ENCODE measurements around the gene MAN2B1. TPM values are rescaled to one million over a fixed set of nuclear protein-coding genes. Genes with fewer than 3 reads are reported as not detected.
A peak's percentile ranks its signal among the peaks of the same experiment; 100 is the strongest.
"Not testable (repeated sequence)": the region's sequence is repeated elsewhere in the genome, so short reads cannot be mapped to it uniquely, and the experiment has no call there.

The MAN2B1 gene
- total RNA-seq, result 100 to 1,000 TPM in 1 of 4 donors, 10 to 100 TPM in 3; 63.8 to 104 (median 74.6) TPM

DNA sequence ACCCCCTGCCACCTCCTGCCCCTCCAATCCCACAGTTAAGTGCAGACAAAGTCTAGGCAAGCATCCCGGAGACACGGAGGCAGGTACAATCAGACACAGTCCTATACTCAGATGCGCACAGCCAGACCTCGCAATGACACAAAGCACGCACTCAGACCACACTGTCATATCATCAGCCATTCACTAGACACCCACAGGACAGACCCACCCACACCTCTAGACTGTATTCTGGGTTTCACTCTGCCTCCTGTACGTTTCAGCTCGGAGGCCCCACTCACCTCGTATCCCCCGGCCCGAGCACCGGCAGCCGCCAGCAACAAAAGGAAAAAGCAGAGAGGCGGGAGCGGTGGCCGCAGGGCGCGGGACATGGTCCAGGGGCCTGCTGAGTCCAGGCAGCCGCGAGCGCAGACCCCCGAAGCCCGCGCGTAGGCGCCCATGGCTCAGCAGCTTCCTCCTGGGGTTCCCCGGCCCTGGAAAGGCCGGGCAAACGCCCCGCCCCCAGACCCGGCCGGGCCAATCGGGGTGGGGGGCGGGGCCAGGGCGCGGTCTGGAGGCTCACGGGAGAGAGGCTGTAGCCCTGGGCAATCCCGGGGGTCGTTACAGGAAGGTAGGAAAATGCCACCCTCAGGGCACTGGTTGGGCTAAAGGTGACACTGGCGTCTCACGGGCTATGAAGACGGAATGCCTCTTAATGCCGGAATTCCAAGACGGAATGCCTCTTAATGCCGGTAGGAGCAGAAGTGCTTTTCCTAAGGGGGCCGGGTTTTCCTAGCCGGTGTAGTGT is at the start of gene MAN2B1, which contains the start of gene WDR83:
MAN2B1 (minus strand) TSS at position 478 of the 784 bp plus-strand sequence; CDS start at position 437, 41 bp downstream.
WDR83 (plus strand) TSS at position 543 of the 784 bp plus-strand sequence. CDS start 2,984 bp downstream, outside the sequence.
- peak; percentile 46 for DNase-seq (ENCODE audit: low spot score)
- TF ChIP-seq, protein P1, sequence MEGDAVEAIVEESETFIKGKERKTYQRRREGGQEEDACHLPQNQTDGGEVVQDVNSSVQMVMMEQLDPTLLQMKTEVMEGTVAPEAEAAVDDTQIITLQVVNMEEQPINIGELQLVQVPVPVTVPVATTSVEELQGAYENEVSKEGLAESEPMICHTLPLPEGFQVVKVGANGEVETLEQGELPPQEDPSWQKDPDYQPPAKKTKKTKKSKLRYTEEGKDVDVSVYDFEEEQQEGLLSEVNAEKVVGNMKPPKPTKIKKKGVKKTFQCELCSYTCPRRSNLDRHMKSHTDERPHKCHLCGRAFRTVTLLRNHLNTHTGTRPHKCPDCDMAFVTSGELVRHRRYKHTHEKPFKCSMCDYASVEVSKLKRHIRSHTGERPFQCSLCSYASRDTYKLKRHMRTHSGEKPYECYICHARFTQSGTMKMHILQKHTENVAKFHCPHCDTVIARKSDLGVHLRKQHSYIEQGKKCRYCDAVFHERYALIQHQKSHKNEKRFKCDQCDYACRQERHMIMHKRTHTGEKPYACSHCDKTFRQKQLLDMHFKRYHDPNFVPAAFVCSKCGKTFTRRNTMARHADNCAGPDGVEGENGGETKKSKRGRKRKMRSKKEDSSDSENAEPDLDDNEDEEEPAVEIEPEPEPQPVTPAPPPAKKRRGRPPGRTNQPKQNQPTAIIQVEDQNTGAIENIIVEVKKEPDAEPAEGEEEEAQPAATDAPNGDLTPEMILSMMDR (IDR thresholded peaks at IDR 0.05), result no peak
- ATAC-seq (ENCODE audit: low FRiP score), result peak; percentile 58

DNA sequence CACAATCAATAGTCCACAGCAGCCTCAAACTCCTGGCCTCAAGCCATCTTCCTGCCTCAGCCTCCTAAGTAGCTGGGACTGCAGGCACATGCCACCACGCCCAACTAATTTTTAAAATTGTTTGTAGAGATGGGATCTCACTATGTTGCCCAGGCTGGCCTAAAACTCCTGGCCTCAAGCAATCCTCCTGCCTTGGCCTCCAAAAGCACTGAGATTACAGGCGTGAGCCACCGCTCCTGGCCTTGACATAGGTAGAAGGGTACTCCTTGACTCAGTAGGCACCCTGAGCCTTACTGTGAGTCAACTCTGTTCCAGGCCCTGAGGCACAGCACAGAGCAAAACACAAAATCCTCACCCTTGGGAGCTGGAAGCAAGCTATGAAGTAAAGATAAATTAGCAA is 49.4 kb upstream of the MAN2B1 start:
- DNase-seq (ENCODE audit: low spot score) (no peak), ATAC-seq (ENCODE audit: low FRiP score) (no peak)
- TF ChIP-seq, protein P1 (IDR thresholded peaks at IDR 0.05), result no peak

DNA sequence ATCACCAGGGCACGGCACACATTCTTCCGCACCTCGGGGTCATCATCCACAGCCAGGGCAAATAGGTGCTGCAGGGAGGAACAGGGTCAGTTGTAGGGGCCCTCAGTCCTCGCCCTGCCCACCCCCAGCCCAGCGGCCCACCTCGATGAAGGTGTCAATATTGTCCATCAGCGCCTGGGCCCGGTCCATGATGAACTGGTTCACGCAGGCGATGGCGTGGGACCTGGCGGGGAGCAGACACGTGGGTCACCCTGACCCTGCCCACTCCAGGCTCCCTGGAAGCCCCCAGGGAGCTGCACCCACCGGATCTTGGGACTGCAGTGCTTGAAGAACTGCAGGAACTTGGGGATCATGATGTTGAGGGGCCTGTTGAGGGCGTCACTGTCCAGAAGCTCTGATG is 48.6 kb upstream of the MAN2B1 start:
- TF ChIP-seq, protein P1 (IDR thresholded peaks at IDR 0.05), result no peak
- DNase-seq (ENCODE audit: low spot score) (no peak), ATAC-seq (ENCODE audit: low FRiP score) (no peak)

DNA sequence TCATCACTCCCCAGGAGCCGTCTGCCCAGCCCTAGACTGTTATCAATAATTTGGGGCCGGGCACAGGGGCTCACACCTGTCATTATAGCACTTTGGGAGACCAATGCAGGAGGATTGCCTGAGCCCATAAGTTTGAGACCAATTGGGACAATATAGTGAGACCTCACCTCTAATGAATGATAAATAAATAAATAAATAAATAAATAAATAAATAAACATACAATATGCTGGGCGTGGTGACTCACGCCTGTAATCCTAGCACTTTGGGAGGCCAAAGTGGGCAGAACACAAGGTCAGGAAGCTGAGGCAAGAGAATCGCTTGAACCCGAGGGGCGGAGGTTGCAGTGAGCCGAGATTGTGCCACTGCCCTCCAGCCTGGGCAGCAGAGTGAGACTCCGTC is 46.8 kb upstream of the MAN2B1 start:
- not testable (repeated sequence) for ATAC-seq (ENCODE audit: low FRiP score); DNase-seq (ENCODE audit: low spot score)

DNA sequence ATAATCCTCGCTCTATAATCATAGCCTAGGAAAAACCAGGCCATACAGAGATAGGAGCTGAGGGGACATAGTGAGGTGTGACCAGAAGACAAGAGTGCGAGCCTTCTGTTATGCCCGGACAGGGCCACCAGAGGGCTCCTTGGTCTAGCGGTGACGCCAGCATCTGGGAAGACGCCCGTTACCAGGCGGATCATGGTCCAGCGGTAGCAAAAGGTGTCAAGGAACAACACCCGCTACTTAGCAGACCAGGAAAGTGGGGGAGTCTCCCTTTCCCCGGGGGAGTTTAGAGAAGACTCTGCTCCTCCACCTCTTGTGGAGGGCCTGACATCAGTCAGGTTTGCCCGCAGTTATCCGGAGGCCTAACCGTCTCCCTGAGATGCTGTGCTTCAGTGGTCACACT is 45.5 kb upstream of the MAN2B1 start:
- not testable (repeated sequence) for DNase-seq (ENCODE audit: low spot score)

DNA sequence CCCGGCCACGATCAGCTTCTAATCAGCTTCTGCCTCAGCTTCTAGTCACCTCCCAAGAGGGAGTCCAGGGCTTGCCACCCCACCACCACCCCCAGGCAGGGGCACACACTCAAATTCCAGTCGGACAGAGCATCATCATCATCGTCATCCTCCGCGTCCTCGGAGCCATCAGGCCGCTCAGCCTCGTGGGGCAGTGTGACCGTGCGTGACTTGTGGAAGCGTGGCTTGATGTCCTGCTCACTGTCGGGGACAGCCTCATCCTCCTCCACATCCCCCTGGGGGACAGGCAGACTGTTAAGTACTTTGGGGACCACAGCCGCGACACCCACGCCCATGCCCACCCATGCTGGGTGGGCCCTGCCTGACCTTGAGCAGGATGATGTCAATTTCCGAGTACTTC is 44.6 kb upstream of the MAN2B1 start:
- TF ChIP-seq, protein P1 (IDR thresholded peaks at IDR 0.05), result no peak
- ATAC-seq (ENCODE audit: low FRiP score) (no peak), DNase-seq (ENCODE audit: low spot score) (no peak)

More for the DNA sequence above, 45.5 kb upstream of the MAN2B1 start:
- not testable (repeated sequence) for ATAC-seq (ENCODE audit: low FRiP score)

DNA sequence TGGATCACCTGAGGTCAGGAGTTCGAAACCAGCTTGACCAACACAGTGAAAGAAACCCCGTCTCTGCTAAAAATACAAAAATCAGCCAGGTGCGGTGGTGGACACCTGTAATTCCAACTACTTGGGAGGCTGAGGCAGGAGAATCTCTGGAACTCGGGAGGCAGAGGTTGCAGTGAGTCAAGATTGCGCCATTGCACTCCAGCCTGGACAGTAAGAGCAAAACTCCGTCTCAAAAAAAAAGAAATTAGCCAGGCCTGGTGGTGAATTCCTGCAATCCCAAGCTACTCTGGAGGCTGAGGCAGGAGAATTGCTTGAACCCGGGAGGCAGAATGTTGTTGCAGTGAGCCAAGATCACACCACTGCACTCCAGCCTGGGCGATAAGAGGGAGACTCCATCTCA is 42.1 kb upstream of the MAN2B1 start:
- ATAC-seq (ENCODE audit: low FRiP score) (no peak), DNase-seq (ENCODE audit: low spot score) (no peak)
- TF ChIP-seq, protein P1 (IDR thresholded peaks at IDR 0.05), result no peak

DNA sequence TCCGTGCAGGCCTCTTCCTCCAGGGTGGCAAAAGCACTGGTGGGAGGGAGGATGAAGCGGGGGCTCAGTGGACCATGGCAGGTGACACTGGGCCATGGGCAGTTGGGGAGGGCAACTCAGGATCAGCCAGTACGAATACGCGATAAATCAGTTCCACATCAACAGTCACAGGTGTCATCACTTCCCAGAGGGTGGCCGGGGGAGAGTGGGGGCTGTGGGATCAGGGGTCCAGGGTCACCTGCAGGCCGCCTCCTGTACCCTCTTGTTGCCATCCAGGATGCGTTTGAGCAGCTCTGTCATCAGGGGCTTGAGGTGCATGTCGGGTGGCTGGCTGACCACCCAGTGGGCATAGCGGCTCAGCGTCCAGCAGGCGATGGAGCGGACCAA is 39.8 kb upstream of the MAN2B1 start:
- ATAC-seq (ENCODE audit: low FRiP score) (no peak), DNase-seq (ENCODE audit: low spot score) (no peak)
- TF ChIP-seq, protein P1 (IDR thresholded peaks at IDR 0.05), result no peak
